ENCODE measurements around the gene WDR93.

The WDR93 gene

GRCh38 chr15:89765694-89766093 is 75.1 kb downstream of the WDR93 start:
- H3K9ac ChIP-seq (ENCODE audit: low read length): no peak overlapping the region
- H3K56ac ChIP-seq (ENCODE audit: low read length): no peak overlapping the region
- no peak overlapping the region for H2BK5ac ChIP-seq (ENCODE audit: low read length)
- H2BK15ac ChIP-seq (replicated peaks; ENCODE audit: low read depth): no peak overlapping the region
- H3K27ac ChIP-seq (ENCODE audit: low read depth, low read length): no peak overlapping the region
- H3K18ac ChIP-seq (ENCODE audit: low read length): no peak overlapping the region
- H3K79me1 ChIP-seq (ENCODE audit: low read length): no peaks in the 10 kb centered on the region
- no peak for DNase-seq
- H3K23ac ChIP-seq (ENCODE audit: low read length): no peak overlapping the region
- no peaks in the 10 kb centered on the region for H3K36me3 ChIP-seq (ENCODE audit: control insufficient read depth, insufficient read depth, low read length)
- H4K8ac ChIP-seq (ENCODE audit: low read depth, low read length): no peak overlapping the region
- no peak overlapping the region for H3K4me2 ChIP-seq (ENCODE audit: low read length)
- H3K4ac ChIP-seq (ENCODE audit: low read depth, low read length): no peak overlapping the region
- H2BK120ac ChIP-seq (ENCODE audit: low read depth, low read length): no peak overlapping the region
- H3K27me3 ChIP-seq (ENCODE audit: insufficient read depth, low read length, poor library complexity): no peaks in the 10 kb centered on the region
- H3K4me3 ChIP-seq (ENCODE audit: low read length): no peak overlapping the region
- no peaks in the 10 kb centered on the region for H3K79me2 ChIP-seq (ENCODE audit: control insufficient read depth, insufficient read depth, low read length)
- H2AK5ac ChIP-seq (ENCODE audit: low read length): no peak overlapping the region
- no peak overlapping the region for H4K5ac ChIP-seq (ENCODE audit: low read length)
- peaks cover 5% of the 10 kb centered on the region for H3K4me1 ChIP-seq (ENCODE audit: control insufficient read depth, low read depth, low read length)
- WGBS (ENCODE audit: extremely low coverage, insufficient coverage, low lambda C conversion rate): no CpG with 5 or more reads among the region's 1 CpG

GRCh38 chr15:89766357-89767311 is 76.0 kb downstream of the WDR93 start:
- Histone ChIP-seq H3K79me2 (ENCODE audit: control insufficient read depth, insufficient read depth, low read length) (no peaks in the 10 kb centered on the region), H2BK15ac (replicated peaks; ENCODE audit: low read depth) (no peak overlapping the region), H3K4me1 (ENCODE audit: control insufficient read depth, low read depth, low read length) (no peaks in the 10 kb centered on the region), H3K23ac (ENCODE audit: low read length) (no peak overlapping the region), H3K18ac (ENCODE audit: low read length) (no peak overlapping the region), H2BK5ac (ENCODE audit: low read length) (no peak overlapping the region), H3K4ac (ENCODE audit: low read depth, low read length) (no peak overlapping the region), H3K4me3 (ENCODE audit: low read length) (no peak overlapping the region), H3K27me3 (ENCODE audit: insufficient read depth, low read length, poor library complexity) (no peaks in the 10 kb centered on the region), H2AK5ac (ENCODE audit: low read length) (peak overlapping the region; percentile 38), H3K79me1 (ENCODE audit: low read length) (no peaks in the 10 kb centered on the region), H4K5ac (ENCODE audit: low read length) (no peak overlapping the region), H4K8ac (ENCODE audit: low read depth, low read length) (no peak overlapping the region), H3K36me3 (ENCODE audit: control insufficient read depth, insufficient read depth, low read length) (no peaks in the 10 kb centered on the region), H3K27ac (ENCODE audit: low read depth, low read length) (no peak overlapping the region), H3K56ac (ENCODE audit: low read length) (peak overlapping the region; percentile 43), H3K4me2 (ENCODE audit: low read length) (no peak overlapping the region), H2BK120ac (ENCODE audit: low read depth, low read length) (no peak overlapping the region), H3K9ac (ENCODE audit: low read length) (no peak overlapping the region)
- no CpG with 5 or more reads among the region's 16 CpGs for WGBS (ENCODE audit: extremely low coverage, insufficient coverage, low lambda C conversion rate)
- DNase-seq: no peak

- Histone ChIP-seq H3K4me3 (ENCODE audit: low read length) (no peak overlapping the region), H2BK120ac (ENCODE audit: low read depth, low read length) (no peak overlapping the region), H4K8ac (ENCODE audit: low read depth, low read length) (no peak overlapping the region), H4K5ac (ENCODE audit: low read length) (no peak overlapping the region), H3K56ac (ENCODE audit: low read length) (peak overlapping the region; percentile 30), H3K4me1 (ENCODE audit: control insufficient read depth, low read depth, low read length) (no peaks in the 10 kb centered on the region), H2BK5ac (ENCODE audit: low read length) (no peak overlapping the region), H3K36me3 (ENCODE audit: control insufficient read depth, insufficient read depth, low read length) (no peaks in the 10 kb centered on the region), H3K18ac (ENCODE audit: low read length) (no peak overlapping the region), H2BK15ac (replicated peaks; ENCODE audit: low read depth) (no peak overlapping the region), H3K27me3 (ENCODE audit: insufficient read depth, low read length, poor library complexity) (no peaks in the 10 kb centered on the region), H3K27ac (ENCODE audit: low read depth, low read length) (no peak overlapping the region), H3K4ac (ENCODE audit: low read depth, low read length) (no peak overlapping the region), H3K23ac (ENCODE audit: low read length) (no peak overlapping the region), H2AK5ac (ENCODE audit: low read length) (no peak overlapping the region), H3K79me2 (ENCODE audit: control insufficient read depth, insufficient read depth, low read length) (no peaks in the 10 kb centered on the region), H3K9ac (ENCODE audit: low read length) (no peak overlapping the region), H3K4me2 (ENCODE audit: low read length) (no peak overlapping the region), H3K79me1 (ENCODE audit: low read length) (no peaks in the 10 kb centered on the region)
- DNase-seq: no peak
- no CpG with 5 or more reads among the region's 8 CpGs for WGBS (ENCODE audit: extremely low coverage, insufficient coverage, low lambda C conversion rate)
Measured at GRCh38 chr15:89767411-89767915, 76.9 kb downstream of the WDR93 start.

GRCh38 chr15:89768071-89768500 is 77.5 kb downstream of the WDR93 start:
- Histone ChIP-seq H3K4ac (ENCODE audit: low read depth, low read length) (no peak overlapping the region), H3K18ac (ENCODE audit: low read length) (no peak overlapping the region), H2BK15ac (replicated peaks; ENCODE audit: low read depth) (no peak overlapping the region), H3K79me1 (ENCODE audit: low read length) (no peaks in the 10 kb centered on the region), H3K23ac (ENCODE audit: low read length) (no peak overlapping the region), H3K79me2 (ENCODE audit: control insufficient read depth, insufficient read depth, low read length) (no peaks in the 10 kb centered on the region), H3K27ac (ENCODE audit: low read depth, low read length) (no peak overlapping the region), H3K4me2 (ENCODE audit: low read length) (no peak overlapping the region), H2BK5ac (ENCODE audit: low read length) (no peak overlapping the region), H3K9ac (ENCODE audit: low read length) (no peak overlapping the region), H3K36me3 (ENCODE audit: control insufficient read depth, insufficient read depth, low read length) (no peaks in the 10 kb centered on the region), H4K5ac (ENCODE audit: low read length) (no peak overlapping the region), H2AK5ac (ENCODE audit: low read length) (no peak overlapping the region), H3K56ac (ENCODE audit: low read length) (no peak overlapping the region), H2BK120ac (ENCODE audit: low read depth, low read length) (no peak overlapping the region), H3K27me3 (ENCODE audit: insufficient read depth, low read length, poor library complexity) (no peaks in the 10 kb centered on the region), H4K8ac (ENCODE audit: low read depth, low read length) (no peak overlapping the region), H3K4me3 (ENCODE audit: low read length) (no peak overlapping the region), H3K4me1 (ENCODE audit: control insufficient read depth, low read depth, low read length) (no peaks in the 10 kb centered on the region)
- DNase-seq: no peak
- WGBS (ENCODE audit: extremely low coverage, insufficient coverage, low lambda C conversion rate): no CpG with 5 or more reads among the region's 7 CpGs

GRCh38 chr15:89769366-89769765 is 78.8 kb downstream of the WDR93 start:
- Histone ChIP-seq H3K4me3 (ENCODE audit: low read length) (no peak overlapping the region), H2AK5ac (ENCODE audit: low read length) (no peak overlapping the region), H2BK120ac (ENCODE audit: low read depth, low read length) (no peak overlapping the region), H2BK5ac (ENCODE audit: low read length) (no peak overlapping the region), H3K27ac (ENCODE audit: low read depth, low read length) (no peak overlapping the region), H3K18ac (ENCODE audit: low read length) (no peak overlapping the region), H3K4me2 (ENCODE audit: low read length) (no peak overlapping the region), H3K4ac (ENCODE audit: low read depth, low read length) (no peak overlapping the region), H3K4me1 (ENCODE audit: control insufficient read depth, low read depth, low read length) (no peaks in the 10 kb centered on the region), H3K36me3 (ENCODE audit: control insufficient read depth, insufficient read depth, low read length) (no peaks in the 10 kb centered on the region), H3K56ac (ENCODE audit: low read length) (no peak overlapping the region), H3K23ac (ENCODE audit: low read length) (no peak overlapping the region), H3K27me3 (ENCODE audit: insufficient read depth, low read length, poor library complexity) (no peaks in the 10 kb centered on the region), H4K8ac (ENCODE audit: low read depth, low read length) (no peak overlapping the region), H3K9ac (ENCODE audit: low read length) (no peak overlapping the region), H3K79me2 (ENCODE audit: control insufficient read depth, insufficient read depth, low read length) (no peaks in the 10 kb centered on the region), H3K79me1 (ENCODE audit: low read length) (no peaks in the 10 kb centered on the region), H4K5ac (ENCODE audit: low read length) (no peak overlapping the region), H2BK15ac (replicated peaks; ENCODE audit: low read depth) (no peak overlapping the region)
- WGBS (ENCODE audit: extremely low coverage, insufficient coverage, low lambda C conversion rate): no CpG with 5 or more reads among the region's 3 CpGs
- DNase-seq: no peak
